ENCODE measurements around the gene FKBP3. TPM values are rescaled to one million over a fixed set of nuclear protein-coding genes. Genes with fewer than 3 reads are reported as not detected.

Gene FKBP3
- total and polyA plus RNA-seq, 2 donors (not counting 1 experiment from before 2014, with no cell fraction given): 18.5 to 58.7 TPM

GRCh38 chr14:45123271-45123670 lies 11.0 kb downstream of the FKBP3 start:
- no peak overlapping the region for H3K4me2 ChIP-seq (replicated peaks; ENCODE audit: low read depth, low read length, poor library complexity, severe bottlenecking)
- H3K4me1 ChIP-seq (ENCODE audit: control insufficient read depth in 2 of 2, insufficient read depth in 2 of 2, low read length in 2 of 2): no peaks in the 10 kb centered on the region
- H3K4me3 ChIP-seq (ENCODE audit: control extremely low read depth in 1 of 5, extremely low read depth in 1 of 5, insufficient read depth in 1 of 5, low read depth in 2 of 5, low read length in 4 of 5): no peak overlapping the region
- H3K79me2 ChIP-seq (ENCODE audit: control insufficient read depth, insufficient read depth, low read length): peaks cover 3% of the 10 kb centered on the region
- no peaks in the 10 kb centered on the region for H4K20me1 ChIP-seq (ENCODE audit: control insufficient read depth, insufficient read depth, low read length, poor library complexity, severe bottlenecking)
- H2AFZ ChIP-seq (ENCODE audit: insufficient read depth, low read depth, low read length, poor library complexity, severe bottlenecking): no peak overlapping the region
- H3K27ac ChIP-seq (ENCODE audit: low read length in 2 of 2): no peak overlapping the region
- no peaks in the 10 kb centered on the region for H3K27me3 Mint-ChIP-seq
- H3K27me3 ChIP-seq (replicated peaks in 1 of 4; ENCODE audit: control extremely low read depth in 1 of 4, control insufficient read depth in 3 of 4, insufficient read depth in 4 of 4, low read length in 3 of 4): no peaks in the 10 kb centered on the region
- TF ChIP-seq CTCF (IDR thresholded peaks at IDR 0.05) (no peak), EZH2 (IDR thresholded peaks at IDR 0.05; ENCODE audit: borderline replicate concordance, insufficient read depth, low read depth, low read length, poor library complexity, severe bottlenecking) (no peak)
- H3K36me3 ChIP-seq (replicated peaks in 1 of 2; ENCODE audit: control extremely low read depth in 1 of 2, control insufficient read depth in 1 of 2, extremely low read depth in 1 of 2, insufficient read depth in 2 of 2, low read length in 1 of 2): peaks cover 12 to 29% of the 10 kb centered on the region in 2 experiments
- CTCF ChIA-PET: no interaction called here
- intact Hi-C loops (cut with micrococcal nuclease): no loop called here
- H3K4me3 Mint-ChIP-seq: no peak overlapping the region
- 100% methylated on average over 3 of the region's 3 CpGs for WGBS (ENCODE audit: insufficient coverage)
- no peaks in the 10 kb centered on the region for H3K4me1 Mint-ChIP-seq
- DNase-seq (no peak), ATAC-seq (ENCODE audit: low read depth) (no peak)
- no peaks in the 10 kb centered on the region for H3K9me3 ChIP-seq (ENCODE audit: control extremely low read depth in 1 of 3, control insufficient read depth in 2 of 3, insufficient read depth in 1 of 3, low read length in 2 of 3)
- H3K9me3 Mint-ChIP-seq (ENCODE audit: insufficient read depth): peaks cover 2% of the 10 kb centered on the region
- no peak overlapping the region for H3K27ac Mint-ChIP-seq
- POLR2A ChIA-PET: no interaction called here
- no peak overlapping the region for H3K9ac ChIP-seq (ENCODE audit: low read length)

GRCh38 chr14:45120096-45120495 lies 14.2 kb downstream of the FKBP3 start:
- Histone ChIP-seq H3K27me3 (replicated peaks in 1 of 4; ENCODE audit: control extremely low read depth in 1 of 4, control insufficient read depth in 3 of 4, insufficient read depth in 4 of 4, low read length in 3 of 4) (no peaks in the 10 kb centered on the region), H3K36me3 (replicated peaks in 1 of 2; ENCODE audit: control extremely low read depth in 1 of 2, control insufficient read depth in 1 of 2, extremely low read depth in 1 of 2, insufficient read depth in 2 of 2, low read length in 1 of 2) (peaks cover 14 to 37% of the 10 kb centered on the region in 2 experiments), H3K9ac (ENCODE audit: low read length) (no peak overlapping the region), H2AFZ (ENCODE audit: insufficient read depth, low read depth, low read length, poor library complexity, severe bottlenecking) (no peak overlapping the region), H4K20me1 (ENCODE audit: control insufficient read depth, insufficient read depth, low read length, poor library complexity, severe bottlenecking) (no peaks in the 10 kb centered on the region), H3K27ac (ENCODE audit: low read length in 2 of 2) (no peak overlapping the region), H3K4me2 (replicated peaks; ENCODE audit: low read depth, low read length, poor library complexity, severe bottlenecking) (no peak overlapping the region), H3K79me2 (ENCODE audit: control insufficient read depth, insufficient read depth, low read length) (no peaks in the 10 kb centered on the region), H3K4me1 (ENCODE audit: control insufficient read depth in 2 of 2, insufficient read depth in 2 of 2, low read length in 2 of 2) (no peaks in the 10 kb centered on the region), H3K9me3 (ENCODE audit: control extremely low read depth in 1 of 3, control insufficient read depth in 2 of 3, insufficient read depth in 1 of 3, low read length in 2 of 3) (no peaks in the 10 kb centered on the region), H3K4me3 (ENCODE audit: control extremely low read depth in 1 of 5, extremely low read depth in 1 of 5, insufficient read depth in 1 of 5, low read depth in 2 of 5, low read length in 4 of 5) (no peak overlapping the region)
- Mint-ChIP-seq H3K9me3 (ENCODE audit: insufficient read depth) (peaks cover 2% of the 10 kb centered on the region), H3K27me3 (no peaks in the 10 kb centered on the region), H3K27ac (no peak overlapping the region), H3K4me3 (no peak overlapping the region), H3K4me1 (no peaks in the 10 kb centered on the region)
- ChIA-PET POLR2A (no interaction called here), CTCF (no interaction called here)
- intact Hi-C loops (cut with micrococcal nuclease): no loop called here
- TF ChIP-seq CTCF (IDR thresholded peaks at IDR 0.05) (no peak), EZH2 (IDR thresholded peaks at IDR 0.05; ENCODE audit: borderline replicate concordance, insufficient read depth, low read depth, low read length, poor library complexity, severe bottlenecking) (no peak)
- DNase-seq: no peak
- no CpG with 5 or more reads among the region's 1 CpG for WGBS (ENCODE audit: insufficient coverage)
- no peak for ATAC-seq (ENCODE audit: low read depth)
